Ectodermal cell (in vitro differentiated cells): ENCODE measurements around the gene KANK2.
A peak's percentile ranks its signal among the peaks of the same experiment; 100 is the strongest.

Source experiments
- H3K27ac ChIP-seq: 2 replicates; pipeline ENCODE4 v1.7.0; 2013; ENCODE audit warnings: mild to moderate bottlenecking, low read depth, low read length; ENCODE audit not compliant: insufficient read depth, poor library complexity, severe bottlenecking
- H3K27me3 ChIP-seq: 2 replicates; pipeline ENCODE4 v1.7.0; 2013; ENCODE audit warnings: mild to moderate bottlenecking, low read length; ENCODE audit not compliant: insufficient read depth, control insufficient read depth, poor library complexity, severe bottlenecking
- H3K36me3 ChIP-seq: one replicate; pipeline ENCODE4 v1.7.0; 2013; ENCODE audit warnings: low read length; ENCODE audit not compliant: control insufficient read depth, insufficient read depth
- H3K4me1 ChIP-seq: one replicate; pipeline ENCODE4 v1.7.0; 2013; ENCODE audit warnings: low read length; ENCODE audit not compliant: control insufficient read depth, insufficient read depth
- H3K4me3 ChIP-seq: 2 replicates; pipeline ENCODE4 v1.7.0; 2013; ENCODE audit warnings: low read depth, low read length, control low read depth; ENCODE audit not compliant: insufficient read depth
- H3K9me3 ChIP-seq: 2 replicates; pipeline ENCODE4 v1.7.0; 2013; ENCODE audit warnings: mild to moderate bottlenecking, low read length, moderate library complexity; ENCODE audit not compliant: control insufficient read depth
- WGBS, 2 experiments: methylation state at CpG; one replicate each; pipeline ENCODE4 v1.1.7; 2013; ENCODE audit warnings: missing lambda C conversion rate in 2 of 2; 5-methylcytosine and 5-hydroxymethylcytosine counted together

KANK2 gene

DNA sequence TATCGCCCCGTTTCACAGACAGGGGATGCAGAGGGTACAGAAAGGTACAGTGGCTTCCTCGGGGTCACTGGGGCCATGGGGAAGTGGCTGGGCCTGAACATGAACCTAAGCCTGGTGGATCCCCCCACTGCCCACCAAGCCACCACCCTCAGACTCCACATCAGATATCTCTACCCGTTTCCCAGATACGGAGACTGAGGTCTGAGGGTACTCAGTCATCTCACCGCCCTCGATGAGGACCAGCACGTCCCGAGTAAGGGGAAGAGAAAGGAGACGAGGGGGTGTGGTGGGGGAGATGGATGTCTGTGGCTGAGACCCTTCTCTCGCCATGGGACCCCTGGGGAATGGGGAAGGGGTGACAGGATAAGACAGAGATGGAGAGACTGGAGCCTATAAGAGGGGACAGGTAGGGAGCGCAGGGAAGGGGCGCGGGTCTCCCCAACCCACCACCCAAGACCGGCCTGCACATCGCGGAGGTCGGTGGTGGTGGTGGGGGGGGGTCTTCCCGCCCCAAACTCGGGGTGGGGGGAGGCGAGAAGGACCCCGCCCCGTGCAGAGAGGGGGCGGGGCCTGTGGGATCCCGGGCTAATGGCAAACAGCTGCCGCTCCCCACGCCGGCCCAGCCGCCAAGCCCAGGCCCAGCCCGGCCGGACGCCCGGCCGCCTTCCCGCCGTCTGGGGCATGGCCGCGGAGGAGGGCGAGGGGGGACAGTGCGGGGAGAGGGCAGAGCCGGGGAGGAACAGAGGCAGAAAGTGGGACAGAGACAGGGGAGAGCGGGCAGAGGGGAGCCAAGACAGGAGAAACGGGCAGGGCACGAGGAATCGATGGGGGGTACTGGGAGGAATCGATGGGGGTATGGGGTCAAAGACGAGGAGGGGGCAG is 698 bp downstream of the KANK2 start:
- Histone ChIP-seq H3K4me3 (peak overlapping the region; percentile 71), H3K27ac (no peak overlapping the region), H3K36me3 (no peaks in the 10 kb centered on the region), H3K9me3 (no peaks in the 10 kb centered on the region), H3K27me3 (no peaks in the 10 kb centered on the region), H3K4me1 (peaks cover 3% of the 10 kb centered on the region)
- 14 to 16% methylated on average over 47 of the region's 47 CpGs for WGBS, 2 experiments

DNA sequence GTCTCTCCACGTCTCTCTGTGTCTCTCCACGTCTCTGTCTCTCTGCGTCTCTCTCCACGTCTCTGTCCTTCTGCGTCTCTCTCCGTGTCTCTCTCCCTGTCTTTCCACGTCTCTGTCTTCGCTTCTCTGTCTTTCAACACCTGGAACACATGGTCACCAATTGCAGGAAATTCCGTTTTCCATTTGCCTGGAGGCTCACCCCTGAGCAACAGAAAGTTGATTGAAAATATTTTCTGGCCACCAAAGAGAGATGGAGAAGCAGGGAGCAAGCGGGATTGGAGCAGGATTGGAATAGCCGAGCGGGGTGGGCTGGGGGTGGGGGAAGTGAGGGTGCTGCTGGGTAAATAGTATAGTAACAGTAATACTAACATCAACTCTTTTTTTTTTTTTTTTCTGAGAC is 1.7 kb downstream of the KANK2 start:
- no peaks in the 10 kb centered on the region for H3K36me3 ChIP-seq
- H3K27ac ChIP-seq = no peak overlapping the region
- H3K4me3 ChIP-seq = no peak overlapping the region
- H3K4me1 ChIP-seq = peaks cover 3% of the 10 kb centered on the region
- no peaks in the 10 kb centered on the region for H3K27me3 ChIP-seq
- no peaks in the 10 kb centered on the region for H3K9me3 ChIP-seq
- 91 to 94% methylated on average over 12 of the region's 12 CpGs for WGBS, 2 experiments

DNA sequence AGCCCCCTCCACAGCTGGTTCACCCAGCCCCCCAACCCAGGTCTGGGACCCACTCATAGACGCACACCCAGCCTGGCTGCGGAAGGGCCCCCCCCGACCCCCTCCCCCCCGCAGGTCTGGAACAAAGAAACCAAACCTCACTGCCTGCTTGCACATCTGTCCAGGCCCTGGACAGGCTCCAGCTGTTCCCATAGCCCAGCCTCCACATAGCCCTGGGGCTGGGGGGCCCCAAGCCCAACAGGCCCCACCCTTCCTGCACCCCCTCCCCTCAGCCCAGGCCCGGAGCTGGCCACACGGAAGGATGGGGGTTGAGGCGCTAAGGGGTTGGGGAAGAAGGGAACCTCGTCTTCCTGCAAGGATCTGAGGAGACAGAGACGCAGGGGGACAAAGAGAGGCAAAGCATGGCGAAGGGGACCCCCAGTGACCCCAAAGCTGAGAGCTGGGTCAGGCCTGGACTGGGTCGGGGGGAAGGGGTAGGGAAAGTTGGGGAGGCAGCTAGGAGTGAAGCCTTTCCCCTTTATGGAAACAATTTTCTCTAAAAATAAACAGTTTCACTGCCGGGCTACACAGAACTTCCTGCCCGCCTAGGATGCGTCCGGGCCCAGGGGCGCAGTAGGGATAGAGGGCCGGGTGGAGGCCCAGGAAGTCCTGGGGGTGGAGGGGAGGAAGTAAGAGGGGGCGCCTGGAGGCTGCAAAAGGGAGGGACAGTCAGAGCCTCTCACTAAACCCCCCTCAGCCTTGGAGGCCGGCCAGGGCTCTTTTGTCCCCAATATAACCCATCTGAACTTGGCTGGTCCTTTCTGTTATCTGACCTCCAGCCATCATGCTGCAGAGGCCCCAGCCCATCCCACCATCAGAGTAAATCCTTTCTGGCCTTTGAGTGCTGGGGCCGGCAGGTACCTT is 2.4 kb downstream of the KANK2 start:
- H3K4me1 ChIP-seq = peaks cover 3% of the 10 kb centered on the region
- no peak overlapping the region for H3K27ac ChIP-seq
- H3K4me3 ChIP-seq = no peak overlapping the region

DNA sequence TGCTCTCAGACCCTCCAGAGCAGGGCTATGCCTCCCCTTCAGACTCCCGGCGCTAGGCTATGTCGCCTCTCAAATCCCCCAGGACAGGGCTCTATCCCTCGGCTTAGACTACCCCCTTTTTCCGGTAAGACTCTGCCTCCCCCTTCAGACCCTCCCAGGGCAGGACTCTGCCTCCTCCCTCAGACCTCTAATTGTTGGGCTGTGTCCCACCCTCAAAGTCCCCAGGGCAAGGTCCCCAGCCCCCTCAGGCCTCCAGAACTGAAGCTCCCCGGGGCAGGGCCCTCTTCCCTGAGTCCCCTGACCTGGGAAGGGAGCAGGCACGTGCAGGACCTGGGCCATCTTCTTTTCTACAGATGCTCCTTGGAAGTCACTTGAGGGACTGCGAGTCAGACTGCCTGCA is 3.2 kb downstream of the KANK2 start:
- Histone ChIP-seq H3K4me3 (no peak overlapping the region), H3K4me1 (peaks cover 3% of the 10 kb centered on the region), H3K9me3 (no peaks in the 10 kb centered on the region), H3K27ac (no peak overlapping the region), H3K36me3 (no peaks in the 10 kb centered on the region), H3K27me3 (no peaks in the 10 kb centered on the region)
- WGBS, 2 experiments = 92% methylated on average over 8 of the region's 8 CpGs

More for the DNA sequence above, 2.4 kb downstream of the KANK2 start:
- H3K27me3 ChIP-seq = no peaks in the 10 kb centered on the region
- H3K36me3 ChIP-seq = no peaks in the 10 kb centered on the region
- H3K9me3 ChIP-seq = no peaks in the 10 kb centered on the region
- whole genome bisulfite sequencing, 2 experiments = 79 to 84% methylated on average over 19 of the region's 20 CpGs

DNA sequence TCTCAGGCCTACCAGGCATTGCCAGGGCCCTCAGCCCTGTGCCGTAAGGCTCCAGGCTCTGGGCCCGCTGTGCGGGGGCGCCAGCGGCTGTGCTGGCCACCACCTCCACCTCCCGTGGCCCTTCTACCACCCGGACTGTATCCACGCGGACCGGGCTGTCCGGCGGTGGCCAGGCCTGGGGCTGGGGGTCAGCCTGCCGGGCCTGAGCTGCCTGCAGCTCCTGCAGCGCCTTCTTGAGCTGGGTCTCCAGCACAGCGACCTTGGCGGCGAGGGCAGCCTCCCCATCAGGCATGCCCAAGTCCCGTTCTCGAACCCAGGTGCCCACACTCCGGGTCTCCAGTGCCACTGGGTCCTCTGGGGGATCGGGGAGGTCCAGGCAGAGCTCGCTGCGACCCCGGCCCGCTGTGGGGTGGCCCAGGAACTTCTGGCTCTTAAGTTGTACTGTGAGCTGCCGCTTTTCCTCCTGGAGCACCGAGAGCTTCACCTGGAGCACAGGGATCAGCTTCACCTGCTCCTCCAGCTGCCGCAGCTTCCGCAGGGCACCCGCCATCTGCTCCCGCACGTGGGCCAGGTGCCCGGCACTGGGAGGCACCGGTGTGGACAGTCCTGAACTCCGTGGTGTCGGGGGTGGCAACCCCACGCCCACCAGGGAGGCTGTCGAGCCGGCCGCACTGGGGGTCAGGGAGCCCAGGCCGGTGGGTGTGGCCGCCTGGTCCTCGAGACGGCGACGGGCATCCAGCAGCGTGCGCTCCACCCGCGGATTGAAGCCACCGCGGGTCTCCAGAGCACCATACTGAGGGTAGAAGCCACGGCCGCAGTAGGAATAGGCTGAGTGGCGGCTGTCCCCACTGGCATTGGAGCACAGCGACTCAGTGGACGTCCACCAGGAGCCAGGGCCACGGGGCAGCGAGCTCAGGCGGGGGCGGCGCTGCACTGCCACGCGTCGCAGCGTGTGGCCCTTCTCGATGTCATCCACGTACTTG is 4.1 kb downstream of the KANK2 start:
- H3K9me3 ChIP-seq = no peaks in the 10 kb centered on the region
- no peaks in the 10 kb centered on the region for H3K27me3 ChIP-seq
- peaks cover 3% of the 10 kb centered on the region for H3K4me1 ChIP-seq
- H3K27ac ChIP-seq = no peak overlapping the region
- no peaks in the 10 kb centered on the region for H3K36me3 ChIP-seq
- no peak overlapping the region for H3K4me3 ChIP-seq
- 94 to 95% methylated on average over 68 of the region's 68 CpGs for WGBS, 2 experiments

DNA sequence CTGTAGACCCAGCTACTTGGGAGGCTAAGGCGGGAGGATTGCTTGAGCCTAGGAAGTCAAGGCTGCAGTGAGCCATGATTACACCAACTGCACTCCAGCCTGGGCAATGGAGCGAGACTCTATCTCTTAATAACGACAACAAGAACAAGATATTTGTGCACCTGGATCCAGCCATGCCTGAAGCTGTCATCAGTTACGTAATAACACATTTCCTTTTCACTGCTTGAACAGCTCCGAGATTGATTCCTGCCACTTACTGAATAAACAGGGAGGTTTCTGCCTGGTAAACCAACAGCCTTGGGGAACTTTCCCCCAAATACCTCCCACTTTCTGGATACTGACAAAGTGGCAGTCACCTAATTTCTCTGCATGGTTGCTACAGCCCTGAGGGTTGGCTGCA is 5.4 kb downstream of the KANK2 start:
- peaks cover 3% of the 10 kb centered on the region for H3K4me1 ChIP-seq
- H3K27ac ChIP-seq = no peak overlapping the region
- H3K27me3 ChIP-seq = no peaks in the 10 kb centered on the region
- no peaks in the 10 kb centered on the region for H3K9me3 ChIP-seq
- H3K36me3 ChIP-seq = no peaks in the 10 kb centered on the region
- no peak overlapping the region for H3K4me3 ChIP-seq
- WGBS, 2 experiments = 65 to 66% methylated on average over 5 of the region's 5 CpGs

DNA sequence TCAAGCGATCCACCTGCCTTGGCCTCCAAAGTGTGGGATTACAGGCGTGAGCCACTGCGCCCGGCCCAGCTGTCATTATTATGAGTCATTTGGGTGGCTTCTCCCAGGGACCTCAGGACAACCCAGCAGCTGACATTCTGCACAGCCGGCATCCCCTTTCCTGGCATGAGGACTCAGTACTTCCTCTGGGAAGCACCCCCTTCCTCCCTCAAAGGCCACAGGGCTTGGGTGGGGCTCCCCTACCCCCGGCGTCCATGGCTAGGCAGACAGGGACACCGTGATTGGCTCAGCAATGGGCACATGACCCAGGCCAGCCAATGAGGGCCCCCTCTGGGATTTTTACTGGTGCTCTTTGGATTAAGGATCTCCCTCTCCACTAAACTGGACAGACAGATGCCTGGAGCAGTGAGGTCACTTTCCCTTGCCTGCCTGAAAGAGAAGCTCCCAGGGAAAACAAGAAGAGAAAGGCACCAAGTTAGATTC is 6.0 kb downstream of the KANK2 start:
- H3K27me3 ChIP-seq = no peaks in the 10 kb centered on the region
- no peaks in the 10 kb centered on the region for H3K9me3 ChIP-seq
- no peak overlapping the region for H3K4me3 ChIP-seq
- 92% methylated on average over 8 of the region's 8 CpGs for WGBS, 2 experiments
- peaks cover 3% of the 10 kb centered on the region for H3K4me1 ChIP-seq
- no peaks in the 10 kb centered on the region for H3K36me3 ChIP-seq
- no peak overlapping the region for H3K27ac ChIP-seq

DNA sequence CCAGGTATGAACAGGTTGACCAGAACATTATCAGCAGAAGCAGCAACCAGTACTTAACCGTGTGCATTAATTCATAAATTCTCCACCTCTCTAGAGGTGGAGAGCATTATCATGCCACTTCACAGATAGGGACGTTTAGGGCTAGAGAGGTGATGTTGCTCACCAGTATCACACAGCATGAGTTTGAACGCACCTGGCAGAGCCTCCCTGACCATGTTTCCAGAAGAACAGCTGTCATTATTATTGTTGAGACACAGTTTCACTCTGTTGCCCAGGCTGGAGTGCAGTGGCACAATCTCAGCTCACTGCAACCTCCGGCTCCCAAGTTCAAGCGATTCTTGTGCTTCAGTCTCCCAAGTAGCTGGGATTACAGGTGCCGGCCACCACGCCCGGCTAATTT is 6.8 kb downstream of the KANK2 start:
- H3K9me3 ChIP-seq = no peaks in the 10 kb centered on the region
- H3K27me3 ChIP-seq = no peaks in the 10 kb centered on the region
- 94 to 97% methylated on average over 8 of the region's 8 CpGs for WGBS, 2 experiments
- no peaks in the 10 kb centered on the region for H3K36me3 ChIP-seq
- H3K4me3 ChIP-seq = no peak overlapping the region
- H3K27ac ChIP-seq = no peak overlapping the region
- peaks cover 3% of the 10 kb centered on the region for H3K4me1 ChIP-seq

DNA sequence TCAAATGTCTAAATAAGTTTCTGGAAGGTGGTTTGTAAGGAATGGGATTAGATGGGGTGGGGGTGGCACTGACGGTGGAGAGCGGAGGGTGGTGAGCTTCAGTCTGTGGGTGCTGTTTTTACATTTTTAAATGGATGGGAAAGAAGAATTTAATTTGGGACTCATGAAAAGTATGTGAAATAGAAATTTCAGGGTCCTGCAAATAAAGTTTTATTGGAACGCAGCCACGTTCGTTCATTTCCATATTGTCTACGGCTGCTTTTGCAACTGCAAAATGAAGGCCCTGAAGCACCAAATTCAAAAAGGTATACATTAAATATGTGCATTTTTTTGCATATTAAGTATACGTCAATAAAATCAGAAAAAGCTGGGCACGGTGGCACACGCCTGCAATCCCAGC is 9.9 kb downstream of the KANK2 start:
- 97% methylated on average over 9 of the region's 9 CpGs for WGBS, 2 experiments
- Histone ChIP-seq H3K27ac (no peak overlapping the region), H3K4me3 (no peak overlapping the region), H3K9me3 (no peaks in the 10 kb centered on the region), H3K4me1 (no peaks in the 10 kb centered on the region), H3K36me3 (no peaks in the 10 kb centered on the region), H3K27me3 (no peaks in the 10 kb centered on the region)
